ENCODE measurements around the gene DAGLA. TPM values are rescaled to one million over a fixed set of nuclear protein-coding genes. Genes with fewer than 3 reads are reported as not detected.

DAGLA gene
- total and polyA plus RNA-seq, 2 of the 13 experiments (the other 11 are each of a cell fraction or from before 2014, with no cell fraction given), result 2.6 to 3.9 TPM

DNA sequence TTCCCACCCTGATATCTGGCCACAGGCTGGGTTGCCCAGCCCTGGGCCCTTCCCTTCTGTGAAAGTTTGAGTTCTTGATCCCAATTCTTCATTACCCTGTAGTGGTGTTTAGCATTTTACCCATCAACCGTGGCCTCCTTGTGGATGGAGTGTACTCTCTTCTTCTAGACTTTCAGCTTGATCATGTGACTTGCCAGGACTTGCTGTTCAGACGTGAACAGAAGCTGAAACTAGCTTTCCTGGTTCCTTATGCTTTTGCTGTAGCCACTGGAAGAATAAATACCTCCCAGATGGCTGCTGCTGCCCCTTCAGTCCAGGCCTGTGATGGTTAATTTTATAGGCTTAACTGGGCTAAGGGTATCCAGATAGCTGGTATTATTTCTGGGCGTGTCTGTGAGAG, 32.7 kb upstream of the DAGLA start:
- H3K36me3 ChIP-seq (replicated peaks in 1 of 2; ENCODE audit: control insufficient read depth in 1 of 2, insufficient read depth in 2 of 2, low read length in 2 of 2), result no peaks in the 10 kb centered on the region

More for the DNA sequence above, 32.7 kb upstream of the DAGLA start:
- Histone ChIP-seq H3K9me3 (ENCODE audit: low read length) (no peaks in the 10 kb centered on the region), H3K9ac (ENCODE audit: insufficient read depth, low read depth, low read length) (no peak overlapping the region), H3K27me3 (ENCODE audit: control insufficient read depth in 1 of 2, insufficient read depth in 2 of 2, low read length in 2 of 2) (peaks cover 0 to 18% of the 10 kb centered on the region in 2 experiments; a peak in 3 of 5 replicates), H3K27ac (ENCODE audit: extremely low read length, insufficient read depth, low read length) (no peak overlapping the region), H3K4me1 (ENCODE audit: insufficient read depth, low read length) (peaks cover 8% of the 10 kb centered on the region; the same call in 1 of the 2 replicates), H2AFZ (ENCODE audit: low read length) (no peak overlapping the region), H3K4me2 (ENCODE audit: low read depth, low read length) (no peak overlapping the region), H4K20me1 (ENCODE audit: insufficient read depth, low read length) (no peaks in the 10 kb centered on the region), H3K79me2 (ENCODE audit: insufficient read depth, low read length) (no peaks in the 10 kb centered on the region), H3K4me3 (replicated peaks in 1 of 3; ENCODE audit: insufficient read depth in 1 of 3, low read depth in 2 of 3, low read length in 3 of 3) (no peak overlapping the region)
- DNase-seq (ENCODE audit: low spot score) (no peak), ATAC-seq (no peak), FAIRE-seq (no peak)
- WGBS (ENCODE audit: low lambda C conversion rate), result 12% methylated on average over 3 of the region's 3 CpGs
- BruUV-seq (replicated peaks), result no TSS peak
- ChIA-PET POLR2A (no interaction called here), CTCF (ENCODE audit: low intra/inter-chr PET ratio, low total read pairs) (no interaction called here)
- in situ Hi-C loops (cut with HindIII; ENCODE audit: extremely low pct_ligation_motif_present, low pct_unique_long_range_greater_than_20kb) (no loop called here), intact Hi-C loops (cut with micrococcal nuclease; ENCODE audit: unreplicated experiment) (no loop called here)
- TF ChIP-seq, protein P1, sequence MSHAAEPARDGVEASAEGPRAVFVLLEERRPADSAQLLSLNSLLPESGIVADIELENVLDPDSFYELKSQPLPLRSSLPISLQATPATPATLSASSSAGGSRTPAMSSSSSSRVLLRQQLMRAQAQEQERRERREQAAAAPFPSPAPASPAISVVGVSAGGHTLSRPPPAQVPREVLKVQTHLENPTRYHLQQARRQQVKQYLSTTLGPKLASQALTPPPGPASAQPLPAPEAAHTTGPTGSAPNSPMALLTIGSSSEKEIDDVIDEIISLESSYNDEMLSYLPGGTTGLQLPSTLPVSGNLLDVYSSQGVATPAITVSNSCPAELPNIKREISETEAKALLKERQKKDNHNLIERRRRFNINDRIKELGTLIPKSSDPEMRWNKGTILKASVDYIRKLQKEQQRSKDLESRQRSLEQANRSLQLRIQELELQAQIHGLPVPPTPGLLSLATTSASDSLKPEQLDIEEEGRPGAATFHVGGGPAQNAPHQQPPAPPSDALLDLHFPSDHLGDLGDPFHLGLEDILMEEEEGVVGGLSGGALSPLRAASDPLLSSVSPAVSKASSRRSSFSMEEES (CRISPR knock-in tag; IDR thresholded peaks at IDR 0.05), result no peak
- no peak for TF ChIP-seq U2AF1 (optimal IDR thresholded peaks at IDR 0.05; ENCODE audit: low read depth, low read length)
- no peak for TF ChIP-seq TBX2 (CRISPR knock-in tag; IDR thresholded peaks at IDR 0.05; ENCODE audit: borderline replicate concordance)
- no peak for TF ChIP-seq TBP (CRISPR knock-in tag; IDR thresholded peaks at IDR 0.05)
- TF ChIP-seq MBNL3 (CRISPR knock-in tag; conservative IDR thresholded peaks at IDR 0.05), result no peak
- TF ChIP-seq RXRB (CRISPR knock-in tag; IDR thresholded peaks at IDR 0.05; ENCODE audit: borderline replicate concordance), result no peak
- TF ChIP-seq ISX (CRISPR knock-in tag; conservative IDR thresholded peaks at IDR 0.05), result no peak
- TF ChIP-seq ZNF460 (CRISPR knock-in tag; IDR thresholded peaks at IDR 0.05; ENCODE audit: borderline replicate concordance), result no peak
- TF ChIP-seq ZNF879 (CRISPR knock-in tag; IDR thresholded peaks at IDR 0.05), result no peak
- TF ChIP-seq GFI1 (CRISPR knock-in tag; IDR thresholded peaks at IDR 0.05; ENCODE audit: borderline replicate concordance), result no peak
- TF ChIP-seq ZNF136 (CRISPR knock-in tag; IDR thresholded peaks at IDR 0.05; ENCODE audit: low read depth), result no peak
- no peak for TF ChIP-seq ZFP37 (CRISPR knock-in tag; IDR thresholded peaks at IDR 0.05; ENCODE audit: borderline replicate concordance)
- no peak for TF ChIP-seq FOXO1 (CRISPR knock-in tag; IDR thresholded peaks at IDR 0.05)
- TF ChIP-seq, protein P2, sequence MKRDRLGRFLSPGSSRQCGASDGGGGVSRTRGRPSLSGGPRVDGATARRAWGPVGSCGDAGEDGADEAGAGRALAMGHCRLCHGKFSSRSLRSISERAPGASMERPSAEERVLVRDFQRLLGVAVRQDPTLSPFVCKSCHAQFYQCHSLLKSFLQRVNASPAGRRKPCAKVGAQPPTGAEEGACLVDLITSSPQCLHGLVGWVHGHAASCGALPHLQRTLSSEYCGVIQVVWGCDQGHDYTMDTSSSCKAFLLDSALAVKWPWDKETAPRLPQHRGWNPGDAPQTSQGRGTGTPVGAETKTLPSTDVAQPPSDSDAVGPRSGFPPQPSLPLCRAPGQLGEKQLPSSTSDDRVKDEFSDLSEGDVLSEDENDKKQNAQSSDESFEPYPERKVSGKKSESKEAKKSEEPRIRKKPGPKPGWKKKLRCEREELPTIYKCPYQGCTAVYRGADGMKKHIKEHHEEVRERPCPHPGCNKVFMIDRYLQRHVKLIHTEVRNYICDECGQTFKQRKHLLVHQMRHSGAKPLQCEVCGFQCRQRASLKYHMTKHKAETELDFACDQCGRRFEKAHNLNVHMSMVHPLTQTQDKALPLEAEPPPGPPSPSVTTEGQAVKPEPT (CRISPR knock-in tag; IDR thresholded peaks at IDR 0.05; ENCODE audit: low read depth), result no peak
- no peak for TF ChIP-seq ZNF263 (CRISPR knock-in tag; IDR thresholded peaks at IDR 0.05)
- TF ChIP-seq ZNF333 (CRISPR knock-in tag; IDR thresholded peaks at IDR 0.05; ENCODE audit: borderline replicate concordance), result no peak
- no peak for TF ChIP-seq ZSCAN22 (CRISPR knock-in tag; IDR thresholded peaks at IDR 0.05)
- TF ChIP-seq GABPB1 (CRISPR knock-in tag; IDR thresholded peaks at IDR 0.05), result no peak
- no peak for TF ChIP-seq TFDP2 (CRISPR knock-in tag; IDR thresholded peaks at IDR 0.05)
